Camera-type eye (tissue), 1 donor: ENCODE results near the gene B3GALT2. TPM values are rescaled to one million over a fixed set of nuclear protein-coding genes. Genes with fewer than 3 reads are reported as not detected.

ENCODE experiments used
- total RNA-seq: library from RNA; depleted of rRNA; stranded (reverse); fragments of >200 nt; gene quantifications from one replicate; pipeline ENCODE4 v1.2.3, GENCODE V29; 2014

The B3GALT2 gene
- 25.5 TPM for total RNA-seq

GRCh38 chr1:193185901-193186731 lies at the start of gene B3GALT2:
Gene B3GALT2 (minus strand): TSS chr1:193186613. CDS start chr1:193181562, 5,051 bp downstream.

Other genes with a start within 250 kb of the B3GALT2 start
- gene UCHL5, start 127.3 kb downstream of the B3GALT2 start, total RNA-seq = 50.0 TPM
- 223 TPM for gene RO60, start 127.0 kb downstream of the B3GALT2 start, total RNA-seq
- gene GLRX2, start 81.2 kb downstream of the B3GALT2 start, total RNA-seq = 6.4 TPM
- gene CDC73, start 64.6 kb downstream of the B3GALT2 start, total RNA-seq = 60.9 TPM